ENCODE results near the gene GABRB3.

GABRB3 gene

GRCh38 chr15:26621816-26622215 is 151.1 kb downstream of the GABRB3 start:
- no peaks in the 10 kb centered on the region for H3K36me3 ChIP-seq (ENCODE audit: insufficient read depth, low read length)
- H3K79me2 ChIP-seq (ENCODE audit: insufficient read depth, low read length) = no peaks in the 10 kb centered on the region
- H3K9ac ChIP-seq (ENCODE audit: low read depth, low read length, poor library complexity, severe bottlenecking) = no peak overlapping the region
- H3K4me3 ChIP-seq (ENCODE audit: low read length, poor library complexity, severe bottlenecking) = no peak overlapping the region
- no peak overlapping the region for H3K4me2 ChIP-seq (ENCODE audit: low read depth, low read length, poor library complexity, severe bottlenecking)
- H3K9me3 ChIP-seq (ENCODE audit: insufficient read depth, low read depth, low read length) = peaks cover 5% of the 10 kb centered on the region; the same call in 1 of the 2 replicates
- H4K20me1 ChIP-seq (ENCODE audit: insufficient read depth, low read length, poor library complexity, severe bottlenecking) = no peaks in the 10 kb centered on the region
- H3K4me1 ChIP-seq (ENCODE audit: insufficient read depth, low read length, poor library complexity, severe bottlenecking) = no peaks in the 10 kb centered on the region
- H3K9me2 ChIP-seq (replicated peaks; ENCODE audit: low read depth, low read length) = no peaks in the 10 kb centered on the region
- H2AFZ ChIP-seq (ENCODE audit: low read length) = no peak overlapping the region
- H3K27me3 ChIP-seq (ENCODE audit: insufficient read depth, low read length, poor library complexity, severe bottlenecking) = no peaks in the 10 kb centered on the region
- no peak for TF ChIP-seq CTCF (conservative IDR thresholded peaks at IDR 0.05; ENCODE audit: low read length)
- no peak for TF ChIP-seq EZH2phosphoT487 (IDR thresholded peaks at IDR 0.05; ENCODE audit: borderline replicate concordance)
- H3F3A ChIP-seq (ENCODE audit: low read depth) = no peaks in the 10 kb centered on the region

- TF ChIP-seq EZH2phosphoT487 (IDR thresholded peaks at IDR 0.05; ENCODE audit: borderline replicate concordance) (no peak), CTCF (conservative IDR thresholded peaks at IDR 0.05; ENCODE audit: low read length) (no peak)
- H3K9ac ChIP-seq (ENCODE audit: low read depth, low read length, poor library complexity, severe bottlenecking) = no peak overlapping the region
- no peaks in the 10 kb centered on the region for H3K27me3 ChIP-seq (ENCODE audit: insufficient read depth, low read length, poor library complexity, severe bottlenecking)
- peaks cover 1% of the 10 kb centered on the region; the same call in 1 of the 2 replicates for H3K9me3 ChIP-seq (ENCODE audit: insufficient read depth, low read depth, low read length)
- H3F3A ChIP-seq (ENCODE audit: low read depth) = no peaks in the 10 kb centered on the region
- H3K4me3 ChIP-seq (ENCODE audit: low read length, poor library complexity, severe bottlenecking) = no peak overlapping the region
- H3K9me2 ChIP-seq (replicated peaks; ENCODE audit: low read depth, low read length) = no peaks in the 10 kb centered on the region
- no peak overlapping the region for H3K4me2 ChIP-seq (ENCODE audit: low read depth, low read length, poor library complexity, severe bottlenecking)
- H4K20me1 ChIP-seq (ENCODE audit: insufficient read depth, low read length, poor library complexity, severe bottlenecking) = no peaks in the 10 kb centered on the region
- H3K79me2 ChIP-seq (ENCODE audit: insufficient read depth, low read length) = no peaks in the 10 kb centered on the region
- no peaks in the 10 kb centered on the region for H3K4me1 ChIP-seq (ENCODE audit: insufficient read depth, low read length, poor library complexity, severe bottlenecking)
- no peak overlapping the region for H2AFZ ChIP-seq (ENCODE audit: low read length)
- H3K36me3 ChIP-seq (ENCODE audit: insufficient read depth, low read length) = no peaks in the 10 kb centered on the region
Measured at GRCh38 chr15:26620528-26621458, 152.1 kb downstream of the GABRB3 start.

GRCh38 chr15:26615927-26616302 is 157.0 kb downstream of the GABRB3 start:
- no peaks in the 10 kb centered on the region for H3K9me2 ChIP-seq (replicated peaks; ENCODE audit: low read depth, low read length)
- no peak overlapping the region for H3K4me3 ChIP-seq (ENCODE audit: low read length, poor library complexity, severe bottlenecking)
- TF ChIP-seq EZH2phosphoT487 (IDR thresholded peaks at IDR 0.05; ENCODE audit: borderline replicate concordance) (no peak), CTCF (conservative IDR thresholded peaks at IDR 0.05; ENCODE audit: low read length) (no peak)
- no peaks in the 10 kb centered on the region for H3K9me3 ChIP-seq (ENCODE audit: insufficient read depth, low read depth, low read length)
- no peaks in the 10 kb centered on the region for H4K20me1 ChIP-seq (ENCODE audit: insufficient read depth, low read length, poor library complexity, severe bottlenecking)
- H3K9ac ChIP-seq (ENCODE audit: low read depth, low read length, poor library complexity, severe bottlenecking) = no peak overlapping the region
- no peaks in the 10 kb centered on the region for H3K79me2 ChIP-seq (ENCODE audit: insufficient read depth, low read length)
- no peaks in the 10 kb centered on the region for H3K4me1 ChIP-seq (ENCODE audit: insufficient read depth, low read length, poor library complexity, severe bottlenecking)
- H2AFZ ChIP-seq (ENCODE audit: low read length) = no peak overlapping the region
- H3K27me3 ChIP-seq (ENCODE audit: insufficient read depth, low read length, poor library complexity, severe bottlenecking) = no peaks in the 10 kb centered on the region
- no peak overlapping the region for H3K4me2 ChIP-seq (ENCODE audit: low read depth, low read length, poor library complexity, severe bottlenecking)
- no peaks in the 10 kb centered on the region for H3K36me3 ChIP-seq (ENCODE audit: insufficient read depth, low read length)
- H3F3A ChIP-seq (ENCODE audit: low read depth) = no peaks in the 10 kb centered on the region
